ENCODE results near the gene TBC1D16. TPM values are rescaled to one million over a fixed set of nuclear protein-coding genes. Genes with fewer than 3 reads are reported as not detected.

TBC1D16 gene
- total and polyA plus RNA-seq, 2 donors (not counting 1 experiment from before 2014, with no cell fraction given), result 0.82 to 2.7 TPM

DNA sequence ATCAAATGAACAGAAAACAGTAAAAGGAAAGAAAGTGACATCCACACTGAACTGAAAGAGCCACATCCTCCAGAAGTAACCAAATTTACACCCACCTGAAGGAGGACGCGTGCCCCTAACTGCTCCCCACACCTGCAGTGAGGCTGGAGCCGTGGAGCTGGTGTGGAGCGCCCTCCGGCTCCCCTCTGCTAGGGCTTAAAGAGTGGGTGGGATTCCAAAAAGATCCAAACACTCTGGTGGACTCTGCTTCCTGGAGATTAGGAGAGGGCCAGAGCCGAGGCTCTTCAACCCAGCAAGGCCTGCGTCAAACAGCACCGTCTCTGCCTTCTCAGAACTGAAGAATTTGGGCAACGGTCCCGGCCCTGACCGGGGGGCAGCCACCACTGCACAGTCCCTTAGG lies 16.0 kb upstream of the TBC1D16 start:
- Histone ChIP-seq H3K27ac (ENCODE audit: low read length in 2 of 2) (no peak overlapping the region), H3K4me1 (ENCODE audit: control insufficient read depth in 2 of 2, insufficient read depth in 2 of 2, low read length in 2 of 2) (no peaks in the 10 kb centered on the region), H3K9ac (ENCODE audit: low read length) (no peak overlapping the region), H3K4me2 (replicated peaks; ENCODE audit: low read depth, low read length, poor library complexity, severe bottlenecking) (no peak overlapping the region), H3K9me3 (ENCODE audit: control extremely low read depth in 1 of 3, control insufficient read depth in 2 of 3, insufficient read depth in 1 of 3, low read length in 2 of 3) (no peaks in the 10 kb centered on the region), H2AFZ (ENCODE audit: insufficient read depth, low read depth, low read length, poor library complexity, severe bottlenecking) (no peak overlapping the region), H4K20me1 (ENCODE audit: control insufficient read depth, insufficient read depth, low read length, poor library complexity, severe bottlenecking) (no peaks in the 10 kb centered on the region), H3K79me2 (ENCODE audit: control insufficient read depth, insufficient read depth, low read length) (no peaks in the 10 kb centered on the region), H3K27me3 (replicated peaks in 1 of 4; ENCODE audit: control extremely low read depth in 1 of 4, control insufficient read depth in 3 of 4, insufficient read depth in 4 of 4, low read length in 3 of 4) (no peaks in the 10 kb centered on the region), H3K4me3 (ENCODE audit: control extremely low read depth in 1 of 5, extremely low read depth in 1 of 5, insufficient read depth in 1 of 5, low read depth in 2 of 5, low read length in 4 of 5) (no peak overlapping the region), H3K36me3 (replicated peaks in 1 of 2; ENCODE audit: control extremely low read depth in 1 of 2, control insufficient read depth in 1 of 2, extremely low read depth in 1 of 2, insufficient read depth in 2 of 2, low read length in 1 of 2) (no peaks in the 10 kb centered on the region)
- ChIA-PET POLR2A (no interaction called here), CTCF (no interaction called here)
- Mint-ChIP-seq H3K4me3 (no peak overlapping the region), H3K9me3 (ENCODE audit: insufficient read depth) (no peaks in the 10 kb centered on the region), H3K4me1 (no peaks in the 10 kb centered on the region), H3K27ac (no peak overlapping the region), H3K27me3 (peaks cover 9% of the 10 kb centered on the region)
- DNase-seq (no peak), ATAC-seq (ENCODE audit: low read depth) (no peak)
- TF ChIP-seq, protein P1, sequence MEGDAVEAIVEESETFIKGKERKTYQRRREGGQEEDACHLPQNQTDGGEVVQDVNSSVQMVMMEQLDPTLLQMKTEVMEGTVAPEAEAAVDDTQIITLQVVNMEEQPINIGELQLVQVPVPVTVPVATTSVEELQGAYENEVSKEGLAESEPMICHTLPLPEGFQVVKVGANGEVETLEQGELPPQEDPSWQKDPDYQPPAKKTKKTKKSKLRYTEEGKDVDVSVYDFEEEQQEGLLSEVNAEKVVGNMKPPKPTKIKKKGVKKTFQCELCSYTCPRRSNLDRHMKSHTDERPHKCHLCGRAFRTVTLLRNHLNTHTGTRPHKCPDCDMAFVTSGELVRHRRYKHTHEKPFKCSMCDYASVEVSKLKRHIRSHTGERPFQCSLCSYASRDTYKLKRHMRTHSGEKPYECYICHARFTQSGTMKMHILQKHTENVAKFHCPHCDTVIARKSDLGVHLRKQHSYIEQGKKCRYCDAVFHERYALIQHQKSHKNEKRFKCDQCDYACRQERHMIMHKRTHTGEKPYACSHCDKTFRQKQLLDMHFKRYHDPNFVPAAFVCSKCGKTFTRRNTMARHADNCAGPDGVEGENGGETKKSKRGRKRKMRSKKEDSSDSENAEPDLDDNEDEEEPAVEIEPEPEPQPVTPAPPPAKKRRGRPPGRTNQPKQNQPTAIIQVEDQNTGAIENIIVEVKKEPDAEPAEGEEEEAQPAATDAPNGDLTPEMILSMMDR (IDR thresholded peaks at IDR 0.05), result no peak
- TF ChIP-seq EZH2 (IDR thresholded peaks at IDR 0.05; ENCODE audit: borderline replicate concordance, insufficient read depth, low read depth, low read length, poor library complexity, severe bottlenecking), result no peak
- intact Hi-C loops (cut with micrococcal nuclease), result no loop called here
- WGBS (ENCODE audit: insufficient coverage), result 80% methylated on average over 8 of the region's 11 CpGs

DNA sequence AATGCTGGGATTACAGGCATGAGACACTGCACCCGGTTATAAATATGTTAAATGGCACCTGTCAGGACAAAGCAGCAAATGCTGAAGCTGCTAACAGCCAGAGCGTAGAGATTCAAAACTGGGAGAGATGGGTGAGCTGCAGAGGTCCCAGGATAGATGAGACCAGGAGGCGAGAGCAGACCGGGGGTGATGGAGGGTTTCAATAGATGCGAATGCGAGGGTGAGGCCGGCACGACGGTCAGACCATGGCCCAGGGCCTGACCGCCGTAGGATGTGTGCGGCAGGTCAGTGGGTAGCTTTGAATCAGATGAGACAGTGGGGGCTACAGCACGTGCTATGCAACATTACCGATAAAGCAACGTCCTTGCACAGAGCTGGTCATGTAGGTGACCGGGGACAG lies 15.0 kb upstream of the TBC1D16 start:
- WGBS (ENCODE audit: insufficient coverage), result 97% methylated on average over 16 of the region's 16 CpGs
- CTCF ChIA-PET, result interaction anchor here (0.6 kb wide), 1 partner anchor 327 kb away, joined by 8 read pairs; no protein-coding TSS in a partner anchor
- H3K27ac Mint-ChIP-seq, result no peak overlapping the region

More for the DNA sequence above, 15.0 kb upstream of the TBC1D16 start:
- no peaks in the 10 kb centered on the region for H3K27me3 ChIP-seq (replicated peaks in 1 of 4; ENCODE audit: control extremely low read depth in 1 of 4, control insufficient read depth in 3 of 4, insufficient read depth in 4 of 4, low read length in 3 of 4)
- no peaks in the 10 kb centered on the region for H3K79me2 ChIP-seq (ENCODE audit: control insufficient read depth, insufficient read depth, low read length)
- H3K9me3 ChIP-seq (ENCODE audit: control extremely low read depth in 1 of 3, control insufficient read depth in 2 of 3, insufficient read depth in 1 of 3, low read length in 2 of 3), result no peaks in the 10 kb centered on the region
- no peak overlapping the region for H3K27ac ChIP-seq (ENCODE audit: low read length in 2 of 2)
- Mint-ChIP-seq H3K9me3 (ENCODE audit: insufficient read depth) (no peaks in the 10 kb centered on the region), H3K4me1 (no peaks in the 10 kb centered on the region), H3K27me3 (peaks cover 13% of the 10 kb centered on the region), H3K4me3 (no peak overlapping the region)
- TF ChIP-seq EZH2 (IDR thresholded peaks at IDR 0.05; ENCODE audit: borderline replicate concordance, insufficient read depth, low read depth, low read length, poor library complexity, severe bottlenecking), result no peak
- TF ChIP-seq, protein P1 (IDR thresholded peaks at IDR 0.05), result no peak
- H3K4me3 ChIP-seq (ENCODE audit: control extremely low read depth in 1 of 5, extremely low read depth in 1 of 5, insufficient read depth in 1 of 5, low read depth in 2 of 5, low read length in 4 of 5), result no peak overlapping the region
- ATAC-seq (ENCODE audit: low read depth) (no peak), DNase-seq (no peak)
- no peak overlapping the region for H3K9ac ChIP-seq (ENCODE audit: low read length)
- H3K4me2 ChIP-seq (replicated peaks; ENCODE audit: low read depth, low read length, poor library complexity, severe bottlenecking), result no peak overlapping the region
- no peaks in the 10 kb centered on the region for H3K36me3 ChIP-seq (replicated peaks in 1 of 2; ENCODE audit: control extremely low read depth in 1 of 2, control insufficient read depth in 1 of 2, extremely low read depth in 1 of 2, insufficient read depth in 2 of 2, low read length in 1 of 2)
- no peaks in the 10 kb centered on the region for H3K4me1 ChIP-seq (ENCODE audit: control insufficient read depth in 2 of 2, insufficient read depth in 2 of 2, low read length in 2 of 2)
- H4K20me1 ChIP-seq (ENCODE audit: control insufficient read depth, insufficient read depth, low read length, poor library complexity, severe bottlenecking), result no peaks in the 10 kb centered on the region
- no peak overlapping the region for H2AFZ ChIP-seq (ENCODE audit: insufficient read depth, low read depth, low read length, poor library complexity, severe bottlenecking)
- POLR2A ChIA-PET, result no interaction called here
- intact Hi-C loops (cut with micrococcal nuclease), result no loop called here

All from B cell (primary cell).